ENCODE results near the gene SLC6A20.

Gene SLC6A20

DNA sequence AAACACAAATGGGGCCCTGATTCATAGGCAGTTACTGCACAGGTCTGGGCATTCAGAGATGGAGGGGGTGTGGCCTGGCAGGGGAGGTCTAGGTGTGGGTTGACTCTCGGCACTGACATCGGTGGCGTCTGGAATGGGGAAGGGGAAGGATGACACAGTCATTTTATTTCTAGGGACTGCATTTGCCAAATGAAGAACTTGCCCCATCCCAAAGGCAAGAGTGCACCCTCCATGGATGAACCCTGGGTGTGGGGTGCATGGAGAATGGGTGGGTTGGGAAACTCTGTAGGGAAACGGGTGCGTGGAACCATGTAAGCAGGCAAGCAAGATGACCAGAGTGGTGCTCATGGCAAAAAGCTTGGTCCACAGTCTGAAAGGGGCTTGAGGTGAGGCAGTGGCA lies 24.5 kb downstream of the SLC6A20 start:
- CTCF ChIA-PET, result no interaction called here

DNA sequence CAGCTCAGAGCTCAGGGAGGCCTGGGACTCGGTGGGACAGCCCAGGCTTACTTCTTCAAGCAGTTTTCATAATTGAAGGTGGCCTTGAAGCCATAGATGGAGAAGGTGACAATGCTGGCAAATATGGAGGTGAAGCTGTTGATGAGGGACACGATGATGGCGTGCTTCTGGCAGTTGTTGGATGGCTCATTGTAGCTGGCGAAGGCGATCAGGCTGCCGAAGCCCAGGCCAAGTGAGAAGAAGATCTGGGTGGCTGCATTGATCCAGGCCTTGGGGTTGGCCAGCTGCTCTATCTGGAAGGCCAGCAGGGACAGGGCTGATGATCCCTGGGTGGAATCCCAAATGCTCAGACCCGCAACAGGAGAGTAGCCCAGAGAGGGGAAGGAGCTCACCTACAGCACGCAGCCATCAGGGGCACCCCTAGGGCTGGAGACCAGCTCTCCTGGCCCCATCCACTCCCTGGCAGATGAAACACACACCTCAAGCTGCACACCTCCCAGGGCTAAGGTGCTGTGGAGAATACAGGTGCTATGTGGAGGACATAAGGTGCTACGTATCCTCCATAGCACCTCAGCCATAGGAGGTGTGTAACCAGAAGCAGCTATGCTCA lies 25.1 kb downstream of the SLC6A20 start:
- POLR2A ChIA-PET, result no interaction called here
- DNase-seq (ENCODE audit: extremely low spot score), result no peak
- CTCF ChIA-PET, result no interaction called here
- TF ChIP-seq FOXM1 (IDR thresholded peaks at IDR 0.05; ENCODE audit: borderline replicate concordance) (no peak), ARNT (IDR thresholded peaks at IDR 0.05) (no peak), L3MBTL2 (conservative IDR thresholded peaks at IDR 0.05) (no peak), ELF4 (IDR thresholded peaks at IDR 0.05) (no peak), SUZ12 (IDR thresholded peaks at IDR 0.05) (no peak), FOXK2 (IDR thresholded peaks at IDR 0.05) (no peak), HDGF (IDR thresholded peaks at IDR 0.05; ENCODE audit: borderline replicate concordance) (no peak), ZNF384 (IDR thresholded peaks at IDR 0.05) (no peak), CTBP1 (IDR thresholded peaks at IDR 0.05; ENCODE audit: borderline replicate concordance) (no peak), SP1 (IDR thresholded peaks at IDR 0.05) (no peak), TARDBP (IDR thresholded peaks at IDR 0.05) (no peak), LEF1 (IDR thresholded peaks at IDR 0.05; ENCODE audit: borderline replicate concordance) (no peak), NFRKB (IDR thresholded peaks at IDR 0.05) (no peak), FOXA1 (IDR thresholded peaks at IDR 0.05) (no peak), BHLHE40 (IDR thresholded peaks at IDR 0.05; ENCODE audit: borderline replicate concordance) (no peak)
- TF ChIP-seq, protein P1, sequence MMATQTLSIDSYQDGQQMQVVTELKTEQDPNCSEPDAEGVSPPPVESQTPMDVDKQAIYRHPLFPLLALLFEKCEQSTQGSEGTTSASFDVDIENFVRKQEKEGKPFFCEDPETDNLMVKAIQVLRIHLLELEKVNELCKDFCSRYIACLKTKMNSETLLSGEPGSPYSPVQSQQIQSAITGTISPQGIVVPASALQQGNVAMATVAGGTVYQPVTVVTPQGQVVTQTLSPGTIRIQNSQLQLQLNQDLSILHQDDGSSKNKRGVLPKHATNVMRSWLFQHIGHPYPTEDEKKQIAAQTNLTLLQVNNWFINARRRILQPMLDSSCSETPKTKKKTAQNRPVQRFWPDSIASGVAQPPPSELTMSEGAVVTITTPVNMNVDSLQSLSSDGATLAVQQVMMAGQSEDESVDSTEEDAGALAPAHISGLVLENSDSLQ (IDR thresholded peaks at IDR 0.05), result no peak

More for the DNA sequence above, 24.5 kb downstream of the SLC6A20 start:
- TF ChIP-seq SP1 (IDR thresholded peaks at IDR 0.05) (no peak), ELF4 (IDR thresholded peaks at IDR 0.05) (no peak), ARNT (IDR thresholded peaks at IDR 0.05) (no peak), HDGF (IDR thresholded peaks at IDR 0.05; ENCODE audit: borderline replicate concordance) (no peak), L3MBTL2 (conservative IDR thresholded peaks at IDR 0.05) (no peak), TARDBP (IDR thresholded peaks at IDR 0.05) (no peak), BHLHE40 (IDR thresholded peaks at IDR 0.05; ENCODE audit: borderline replicate concordance) (no peak), FOXM1 (IDR thresholded peaks at IDR 0.05; ENCODE audit: borderline replicate concordance) (no peak), NFRKB (IDR thresholded peaks at IDR 0.05) (no peak), SUZ12 (IDR thresholded peaks at IDR 0.05) (no peak), FOXA1 (IDR thresholded peaks at IDR 0.05) (no peak), LEF1 (IDR thresholded peaks at IDR 0.05; ENCODE audit: borderline replicate concordance) (no peak), ZNF384 (IDR thresholded peaks at IDR 0.05) (no peak), FOXK2 (IDR thresholded peaks at IDR 0.05) (no peak), CTBP1 (IDR thresholded peaks at IDR 0.05; ENCODE audit: borderline replicate concordance) (no peak)
- TF ChIP-seq, protein P1 (IDR thresholded peaks at IDR 0.05), result no peak
- DNase-seq (ENCODE audit: extremely low spot score), result no peak
- POLR2A ChIA-PET, result no interaction called here

- TF ChIP-seq FOXA1 (IDR thresholded peaks at IDR 0.05) (no peak), LEF1 (IDR thresholded peaks at IDR 0.05; ENCODE audit: borderline replicate concordance) (no peak), L3MBTL2 (conservative IDR thresholded peaks at IDR 0.05) (no peak), CTBP1 (IDR thresholded peaks at IDR 0.05; ENCODE audit: borderline replicate concordance) (no peak), ZNF384 (IDR thresholded peaks at IDR 0.05) (no peak), HDGF (IDR thresholded peaks at IDR 0.05; ENCODE audit: borderline replicate concordance) (no peak), NFRKB (IDR thresholded peaks at IDR 0.05) (no peak), ELF4 (IDR thresholded peaks at IDR 0.05) (no peak), SUZ12 (IDR thresholded peaks at IDR 0.05) (no peak), BHLHE40 (IDR thresholded peaks at IDR 0.05; ENCODE audit: borderline replicate concordance) (no peak), FOXM1 (IDR thresholded peaks at IDR 0.05; ENCODE audit: borderline replicate concordance) (no peak), ARNT (IDR thresholded peaks at IDR 0.05) (no peak)
- POLR2A ChIA-PET, result no interaction called here
- no peak for DNase-seq (ENCODE audit: extremely low spot score)
- CTCF ChIA-PET, result no interaction called here
Observed at GRCh38 chr3:45765958-45766357, 30.4 kb downstream of the SLC6A20 start.

- ChIA-PET POLR2A (no interaction called here), CTCF (no interaction called here)
- no peak for DNase-seq (ENCODE audit: extremely low spot score)
- TF ChIP-seq, protein P1 (IDR thresholded peaks at IDR 0.05), result no peak
- no peak for TF ChIP-seq L3MBTL2 (conservative IDR thresholded peaks at IDR 0.05)
- no peak for TF ChIP-seq NFRKB (IDR thresholded peaks at IDR 0.05)
- TF ChIP-seq FOXK2 (IDR thresholded peaks at IDR 0.05), result no peak
- TF ChIP-seq HDGF (IDR thresholded peaks at IDR 0.05; ENCODE audit: borderline replicate concordance), result no peak
- TF ChIP-seq FOXA1 (IDR thresholded peaks at IDR 0.05), result no peak
- no peak for TF ChIP-seq ELF4 (IDR thresholded peaks at IDR 0.05)
- no peak for TF ChIP-seq SP1 (IDR thresholded peaks at IDR 0.05)
- TF ChIP-seq LEF1 (IDR thresholded peaks at IDR 0.05; ENCODE audit: borderline replicate concordance), result no peak
- TF ChIP-seq ZNF384 (IDR thresholded peaks at IDR 0.05), result no peak
- no peak for TF ChIP-seq BHLHE40 (IDR thresholded peaks at IDR 0.05; ENCODE audit: borderline replicate concordance)
- TF ChIP-seq FOXM1 (IDR thresholded peaks at IDR 0.05; ENCODE audit: borderline replicate concordance), result no peak
- no peak for TF ChIP-seq CTBP1 (IDR thresholded peaks at IDR 0.05; ENCODE audit: borderline replicate concordance)
- no peak for TF ChIP-seq ARNT (IDR thresholded peaks at IDR 0.05)
- TF ChIP-seq TARDBP (IDR thresholded peaks at IDR 0.05), result no peak
- TF ChIP-seq SUZ12 (IDR thresholded peaks at IDR 0.05), result no peak
Observed at GRCh38 chr3:45765266-45765851, 31.0 kb downstream of the SLC6A20 start.

- ChIA-PET POLR2A (no interaction called here), CTCF (interaction anchor here (1.6 kb wide), 1 partner anchor 11 kb away, joined by 3 read pairs; no protein-coding TSS in a partner anchor)
- no peak for DNase-seq (ENCODE audit: extremely low spot score)
- no peak for TF ChIP-seq SUZ12 (IDR thresholded peaks at IDR 0.05)
- TF ChIP-seq CTBP1 (IDR thresholded peaks at IDR 0.05; ENCODE audit: borderline replicate concordance), result no peak
- no peak for TF ChIP-seq NFRKB (IDR thresholded peaks at IDR 0.05)
- no peak for TF ChIP-seq HDGF (IDR thresholded peaks at IDR 0.05; ENCODE audit: borderline replicate concordance)
- TF ChIP-seq FOXA1 (IDR thresholded peaks at IDR 0.05), result no peak
- no peak for TF ChIP-seq ARNT (IDR thresholded peaks at IDR 0.05)
- TF ChIP-seq ZNF384 (IDR thresholded peaks at IDR 0.05), result no peak
- TF ChIP-seq, protein P1 (IDR thresholded peaks at IDR 0.05), result no peak
Observed at GRCh38 chr3:45763303-45763675, 33.0 kb downstream of the SLC6A20 start.
